ENCODE results near the gene WIZ. TPM values are rescaled to one million over a fixed set of nuclear protein-coding genes. Genes with fewer than 3 reads are reported as not detected.

Gene WIZ
- total and polyA plus RNA-seq, 2 experiments from 2014 or later = 8.9 to 39.5 TPM

DNA sequence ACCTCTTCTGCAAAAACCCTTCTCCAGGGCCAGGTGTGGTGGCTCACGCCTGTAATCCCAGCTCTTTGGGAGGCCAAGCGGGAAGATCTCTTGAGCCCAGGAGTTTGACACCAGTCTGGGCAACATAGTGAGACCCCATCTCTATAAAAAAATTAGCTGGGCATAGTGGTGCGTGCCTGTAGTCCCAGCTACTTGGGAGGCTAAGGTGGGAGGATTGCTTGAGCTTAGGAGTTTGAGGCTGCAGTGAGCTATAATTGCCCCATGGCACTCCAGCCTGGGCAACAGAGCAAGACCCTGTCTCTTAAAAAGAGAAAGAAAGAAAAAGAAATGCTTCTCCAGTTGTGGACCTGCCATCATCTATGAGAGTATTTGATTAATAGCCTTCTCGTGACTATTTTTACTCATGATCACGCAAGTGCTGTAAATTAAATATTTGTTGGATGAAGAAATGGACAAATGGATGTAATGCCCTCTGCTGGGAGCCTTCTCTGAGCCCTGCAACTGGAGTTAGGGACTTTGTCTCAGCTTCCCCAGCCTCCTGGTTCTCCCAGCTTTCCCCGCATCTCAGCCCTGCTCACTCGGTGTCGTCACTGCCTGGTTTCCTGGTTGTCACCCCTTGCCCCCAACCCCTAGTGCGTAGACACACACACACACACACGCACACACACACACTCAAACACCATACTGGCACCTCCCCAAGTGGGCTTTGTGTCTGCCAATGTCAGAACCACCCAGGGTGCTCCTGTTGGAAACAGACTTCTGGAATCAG lies 12.2 kb downstream of the WIZ start:
- Histone ChIP-seq H4K20me1 (replicated peaks; ENCODE audit: insufficient read depth) (no peaks in the 10 kb centered on the region), H3K4me1 (ENCODE audit: insufficient read depth) (no peaks in the 10 kb centered on the region), H3K79me2 (replicated peaks; ENCODE audit: insufficient read depth) (no peaks in the 10 kb centered on the region), H3K4me3 (no peak overlapping the region), H3K36me3 (ENCODE audit: insufficient read depth) (no peaks in the 10 kb centered on the region), H3F3A (replicated peaks; ENCODE audit: low read depth) (peaks cover 4% of the 10 kb centered on the region; the same call in 1 of the 2 replicates), H3K9me2 (ENCODE audit: insufficient read depth) (no peaks in the 10 kb centered on the region), H2AFZ (no peak overlapping the region), H3K27me3 (ENCODE audit: insufficient read depth) (no peaks in the 10 kb centered on the region), H3K4me2 (no peak overlapping the region), H3K27ac (ENCODE audit: low read depth) (no peak overlapping the region)
- H3K4me3 Mint-ChIP-seq = no peak overlapping the region
- no peaks in the 10 kb centered on the region for H3K36me3 Mint-ChIP-seq (ENCODE audit: low read depth)
- no peaks in the 10 kb centered on the region for H3K9me3 Mint-ChIP-seq
- H3K27ac Mint-ChIP-seq = no peak overlapping the region
- peaks cover 2% of the 10 kb centered on the region for H3K27me3 Mint-ChIP-seq (ENCODE audit: insufficient read depth, low read depth, poor library complexity)
- peaks cover 5% of the 10 kb centered on the region; the same call in 2 of the 3 replicates for H3K4me1 Mint-ChIP-seq
- DNase-seq (ENCODE audit: low spot score) = no peak
- no peak for TF ChIP-seq ETS1 (IDR thresholded peaks at IDR 0.05)
- no peak for TF ChIP-seq ZNF114 (CRISPR knock-in tag; IDR thresholded peaks at IDR 0.05)
- TF ChIP-seq ZNF462 (CRISPR knock-in tag; IDR thresholded peaks at IDR 0.05) = no peak
- no peak for TF ChIP-seq ZNF331 (CRISPR knock-in tag; IDR thresholded peaks at IDR 0.05; ENCODE audit: low read depth)
- TF ChIP-seq, protein P1, sequence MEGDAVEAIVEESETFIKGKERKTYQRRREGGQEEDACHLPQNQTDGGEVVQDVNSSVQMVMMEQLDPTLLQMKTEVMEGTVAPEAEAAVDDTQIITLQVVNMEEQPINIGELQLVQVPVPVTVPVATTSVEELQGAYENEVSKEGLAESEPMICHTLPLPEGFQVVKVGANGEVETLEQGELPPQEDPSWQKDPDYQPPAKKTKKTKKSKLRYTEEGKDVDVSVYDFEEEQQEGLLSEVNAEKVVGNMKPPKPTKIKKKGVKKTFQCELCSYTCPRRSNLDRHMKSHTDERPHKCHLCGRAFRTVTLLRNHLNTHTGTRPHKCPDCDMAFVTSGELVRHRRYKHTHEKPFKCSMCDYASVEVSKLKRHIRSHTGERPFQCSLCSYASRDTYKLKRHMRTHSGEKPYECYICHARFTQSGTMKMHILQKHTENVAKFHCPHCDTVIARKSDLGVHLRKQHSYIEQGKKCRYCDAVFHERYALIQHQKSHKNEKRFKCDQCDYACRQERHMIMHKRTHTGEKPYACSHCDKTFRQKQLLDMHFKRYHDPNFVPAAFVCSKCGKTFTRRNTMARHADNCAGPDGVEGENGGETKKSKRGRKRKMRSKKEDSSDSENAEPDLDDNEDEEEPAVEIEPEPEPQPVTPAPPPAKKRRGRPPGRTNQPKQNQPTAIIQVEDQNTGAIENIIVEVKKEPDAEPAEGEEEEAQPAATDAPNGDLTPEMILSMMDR (conservative IDR thresholded peaks at IDR 0.05; ENCODE audit: low read depth in 2 of 2) = no peak
- no peak for TF ChIP-seq EZH2phosphoT487 (IDR thresholded peaks at IDR 0.05; ENCODE audit: unreplicated experiment)
- TF ChIP-seq EZH2 (IDR thresholded peaks at IDR 0.05; ENCODE audit: low read depth, unreplicated experiment) = no peak
- no peak for TF ChIP-seq STAT1 (IDR thresholded peaks at IDR 0.05; ENCODE audit: unreplicated experiment)
- no peak for TF ChIP-seq CREB1 (CRISPR knock-in tag; IDR thresholded peaks at IDR 0.05; ENCODE audit: low read depth)
- TF ChIP-seq, protein P2, sequence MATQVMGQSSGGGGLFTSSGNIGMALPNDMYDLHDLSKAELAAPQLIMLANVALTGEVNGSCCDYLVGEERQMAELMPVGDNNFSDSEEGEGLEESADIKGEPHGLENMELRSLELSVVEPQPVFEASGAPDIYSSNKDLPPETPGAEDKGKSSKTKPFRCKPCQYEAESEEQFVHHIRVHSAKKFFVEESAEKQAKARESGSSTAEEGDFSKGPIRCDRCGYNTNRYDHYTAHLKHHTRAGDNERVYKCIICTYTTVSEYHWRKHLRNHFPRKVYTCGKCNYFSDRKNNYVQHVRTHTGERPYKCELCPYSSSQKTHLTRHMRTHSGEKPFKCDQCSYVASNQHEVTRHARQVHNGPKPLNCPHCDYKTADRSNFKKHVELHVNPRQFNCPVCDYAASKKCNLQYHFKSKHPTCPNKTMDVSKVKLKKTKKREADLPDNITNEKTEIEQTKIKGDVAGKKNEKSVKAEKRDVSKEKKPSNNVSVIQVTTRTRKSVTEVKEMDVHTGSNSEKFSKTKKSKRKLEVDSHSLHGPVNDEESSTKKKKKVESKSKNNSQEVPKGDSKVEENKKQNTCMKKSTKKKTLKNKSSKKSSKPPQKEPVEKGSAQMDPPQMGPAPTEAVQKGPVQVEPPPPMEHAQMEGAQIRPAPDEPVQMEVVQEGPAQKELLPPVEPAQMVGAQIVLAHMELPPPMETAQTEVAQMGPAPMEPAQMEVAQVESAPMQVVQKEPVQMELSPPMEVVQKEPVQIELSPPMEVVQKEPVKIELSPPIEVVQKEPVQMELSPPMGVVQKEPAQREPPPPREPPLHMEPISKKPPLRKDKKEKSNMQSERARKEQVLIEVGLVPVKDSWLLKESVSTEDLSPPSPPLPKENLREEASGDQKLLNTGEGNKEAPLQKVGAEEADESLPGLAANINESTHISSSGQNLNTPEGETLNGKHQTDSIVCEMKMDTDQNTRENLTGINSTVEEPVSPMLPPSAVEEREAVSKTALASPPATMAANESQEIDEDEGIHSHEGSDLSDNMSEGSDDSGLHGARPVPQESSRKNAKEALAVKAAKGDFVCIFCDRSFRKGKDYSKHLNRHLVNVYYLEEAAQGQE (IDR thresholded peaks at IDR 0.05; ENCODE audit: unreplicated experiment) = no peak
- no peak for TF ChIP-seq POLR2AphosphoS5 (IDR thresholded peaks at IDR 0.05; ENCODE audit: low read depth)
- no peak for ATAC-seq
